Activated CD8-positive, alpha-beta memory T cell treated with anti-CD3 and anti-CD28 coated beads, Interleukin-2, amount 10 ng/mL, durations not matched to agents 7 days and 5 days (primary cell): Measurements from ENCODE around the gene TMEM108. TPM values are rescaled to one million over a fixed set of nuclear protein-coding genes. Genes with fewer than 3 reads are reported as not detected.

Experiments used
- ATAC-seq: fragments of 150-1000 bp; cut with Tn5 transposase; one replicate; pipeline ENCODE4 v1.10.0; 2021; ENCODE audit warnings: moderate library complexity
- CTCF ChIA-PET: fragments of 350-600 bp; sonication (Branson Sonifier 250); formaldehyde crosslinking; loops from one replicate; lab custom pipeline; 2021; ENCODE audit warnings: antibody characterized with exemption; lab: Charles Lee
- DNase-seq: peaks from one replicate; pipeline ENCODE4 v3.0.0-alpha.2; 2020
- H3K27ac Mint-ChIP-seq: one replicate; pipeline ENCODE4 v1.8.0; 2021; ENCODE audit warnings: mild to moderate bottlenecking, mixed read lengths
- H3K27me3 Mint-ChIP-seq: one replicate; pipeline ENCODE4 v1.8.0; 2021; ENCODE audit warnings: mixed read lengths
- H3K36me3 Mint-ChIP-seq: one replicate; pipeline ENCODE4 v1.8.0; 2021; ENCODE audit warnings: mild to moderate bottlenecking, mixed read lengths
- H3K4me1 Mint-ChIP-seq: one replicate; pipeline ENCODE4 v1.8.0; 2021; ENCODE audit warnings: mixed read lengths
- H3K4me3 Mint-ChIP-seq: one replicate; pipeline ENCODE4 v1.8.0; 2021; ENCODE audit warnings: mild to moderate bottlenecking, moderate library complexity, mixed read lengths
- H3K9me3 Mint-ChIP-seq: one replicate; pipeline ENCODE4 v1.8.0; 2022; ENCODE audit warnings: low read depth, mixed read lengths
- total RNA-seq, 2 experiments: library from RNA; stranded (reverse); gene quantifications; one replicate each; pipeline ENCODE4 v1.2.3, GENCODE V29; 2021

TMEM108 gene
- total RNA-seq, 2 experiments from 2014 or later: not detected

DNA sequence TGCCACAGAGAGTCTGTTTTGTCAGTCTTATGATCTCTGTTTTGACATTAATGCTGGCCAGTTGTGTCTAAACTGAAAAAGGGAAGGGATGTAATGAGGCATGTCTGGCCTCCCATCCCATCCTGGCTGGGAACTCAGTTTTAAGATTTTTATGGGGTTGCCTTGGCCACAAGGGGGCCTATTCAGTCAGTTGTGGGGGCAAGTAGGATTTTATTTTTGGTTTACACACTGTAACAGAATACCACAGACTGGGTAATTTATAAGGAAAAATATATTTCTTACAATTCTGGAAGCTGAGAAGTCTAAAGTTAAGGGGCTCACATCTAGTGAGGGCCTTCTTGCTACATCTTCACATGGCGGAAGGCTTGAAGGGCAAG lies 129.8 kb downstream of the TMEM108 start:
- H3K27ac Mint-ChIP-seq: no peak overlapping the region
- H3K4me3 Mint-ChIP-seq: no peak overlapping the region
- no peaks in the 10 kb centered on the region for H3K9me3 Mint-ChIP-seq
- peaks cover 9% of the 10 kb centered on the region for H3K27me3 Mint-ChIP-seq
- DNase-seq: no peak
- CTCF ChIA-PET: no interaction called here
- no peaks in the 10 kb centered on the region for H3K4me1 Mint-ChIP-seq
- H3K36me3 Mint-ChIP-seq: no peaks in the 10 kb centered on the region
- ATAC-seq: no peak

DNA sequence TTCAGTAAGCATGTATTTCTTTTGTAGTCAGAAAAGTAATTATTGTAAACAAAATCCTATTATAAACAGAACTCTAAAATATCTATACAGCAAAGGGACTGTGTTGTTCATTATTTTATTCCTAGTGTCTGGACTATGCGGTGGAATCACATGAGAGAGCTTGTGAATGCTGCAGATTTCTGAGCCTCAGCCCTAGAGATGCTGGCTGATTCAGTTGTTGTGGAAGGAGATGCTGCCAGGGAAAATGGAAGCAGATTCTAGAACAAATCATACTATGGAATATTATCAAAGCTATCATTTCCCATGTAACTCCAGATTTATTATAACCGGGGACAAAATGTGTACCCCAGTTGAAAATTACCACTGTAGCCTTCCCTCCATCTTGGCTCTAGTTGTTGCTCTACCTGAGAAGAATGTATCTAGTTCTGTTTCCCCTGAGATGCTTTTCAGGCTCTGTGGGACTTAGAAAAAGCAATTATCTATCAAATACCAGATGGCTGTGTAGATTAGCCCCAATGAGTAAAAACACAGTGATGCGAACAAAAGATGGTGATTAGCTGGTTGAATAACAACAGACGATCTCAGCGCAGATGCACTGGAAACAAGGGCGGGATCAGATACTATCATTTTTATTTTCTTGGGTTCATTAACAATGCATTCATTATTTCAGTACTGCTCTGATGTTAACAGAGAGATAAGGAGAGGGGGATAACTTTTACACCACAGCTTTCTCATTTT lies 131.3 kb downstream of the TMEM108 start:
- Mint-ChIP-seq H3K4me3 (no peak overlapping the region), H3K4me1 (no peaks in the 10 kb centered on the region), H3K9me3 (no peaks in the 10 kb centered on the region), H3K36me3 (no peaks in the 10 kb centered on the region), H3K27me3 (peaks cover 9% of the 10 kb centered on the region), H3K27ac (no peak overlapping the region)
- CTCF ChIA-PET: no interaction called here
- DNase-seq (no peak), ATAC-seq (no peak)

DNA sequence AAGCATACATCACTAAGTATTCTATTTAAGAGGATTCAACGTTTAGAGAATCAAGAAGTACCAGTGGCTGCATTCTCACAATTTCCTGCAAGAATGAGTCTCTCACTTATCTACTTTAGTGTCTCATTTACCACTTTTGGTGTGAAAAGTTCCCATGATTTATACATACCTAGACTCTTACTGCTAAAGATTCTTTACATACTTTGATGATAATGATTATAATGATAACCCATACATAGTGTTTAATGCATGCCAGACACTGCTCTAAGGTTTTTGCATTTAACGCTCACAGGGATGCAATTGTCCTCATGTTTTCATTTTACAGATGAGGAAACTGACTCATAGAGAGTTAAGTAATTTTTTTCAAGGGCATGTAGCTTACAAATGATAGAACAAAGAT lies 133.6 kb downstream of the TMEM108 start:
- H3K4me1 Mint-ChIP-seq: no peaks in the 10 kb centered on the region
- CTCF ChIA-PET: no interaction called here
- H3K9me3 Mint-ChIP-seq: peaks cover 4% of the 10 kb centered on the region
- no peak for ATAC-seq
- H3K4me3 Mint-ChIP-seq: no peak overlapping the region
- peaks cover 9% of the 10 kb centered on the region for H3K27me3 Mint-ChIP-seq
- no peak for DNase-seq
- H3K36me3 Mint-ChIP-seq: no peaks in the 10 kb centered on the region
- no peak overlapping the region for H3K27ac Mint-ChIP-seq

DNA sequence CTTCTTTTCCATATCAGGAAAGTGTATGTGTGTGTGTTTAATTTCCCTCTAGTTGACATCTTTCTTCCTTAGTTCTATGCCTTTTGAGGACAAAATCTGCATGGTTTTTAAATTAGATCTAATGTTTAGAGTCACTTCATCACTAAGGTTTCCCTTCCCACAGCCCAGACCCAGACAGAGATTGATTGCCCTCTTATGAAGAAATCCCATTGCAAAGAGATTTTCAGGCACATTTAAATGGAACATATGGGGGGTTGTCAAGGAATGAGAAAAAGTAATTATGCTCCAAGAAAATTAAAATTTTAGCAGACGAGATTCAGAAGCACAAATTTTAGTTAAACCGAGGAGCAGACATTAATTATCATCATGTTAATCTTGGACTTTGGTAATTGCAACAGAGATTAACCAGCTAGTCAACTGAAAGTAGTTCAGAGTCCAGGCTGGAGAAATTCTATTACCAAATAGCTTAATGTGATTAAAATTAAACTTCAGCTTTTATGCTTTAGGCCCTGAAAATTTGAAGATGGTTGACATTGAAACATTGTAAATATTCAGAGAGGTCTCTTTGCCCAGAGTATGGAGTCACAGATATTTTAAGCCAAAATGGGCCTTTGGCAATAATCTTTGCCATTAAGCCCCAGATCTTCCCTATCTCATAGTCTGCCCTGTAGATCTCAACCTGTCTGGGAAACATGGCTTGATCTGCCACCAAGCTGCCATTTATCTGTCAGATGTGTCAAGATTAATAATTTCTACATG lies 143.4 kb downstream of the TMEM108 start:
- H3K27ac Mint-ChIP-seq: no peak overlapping the region
- CTCF ChIA-PET: no interaction called here
- ATAC-seq (no peak), DNase-seq (no peak)
- H3K4me1 Mint-ChIP-seq: no peaks in the 10 kb centered on the region
- H3K9me3 Mint-ChIP-seq: no peaks in the 10 kb centered on the region
- H3K36me3 Mint-ChIP-seq: no peaks in the 10 kb centered on the region
- H3K27me3 Mint-ChIP-seq: peaks cover 8% of the 10 kb centered on the region
- H3K4me3 Mint-ChIP-seq: no peak overlapping the region

DNA sequence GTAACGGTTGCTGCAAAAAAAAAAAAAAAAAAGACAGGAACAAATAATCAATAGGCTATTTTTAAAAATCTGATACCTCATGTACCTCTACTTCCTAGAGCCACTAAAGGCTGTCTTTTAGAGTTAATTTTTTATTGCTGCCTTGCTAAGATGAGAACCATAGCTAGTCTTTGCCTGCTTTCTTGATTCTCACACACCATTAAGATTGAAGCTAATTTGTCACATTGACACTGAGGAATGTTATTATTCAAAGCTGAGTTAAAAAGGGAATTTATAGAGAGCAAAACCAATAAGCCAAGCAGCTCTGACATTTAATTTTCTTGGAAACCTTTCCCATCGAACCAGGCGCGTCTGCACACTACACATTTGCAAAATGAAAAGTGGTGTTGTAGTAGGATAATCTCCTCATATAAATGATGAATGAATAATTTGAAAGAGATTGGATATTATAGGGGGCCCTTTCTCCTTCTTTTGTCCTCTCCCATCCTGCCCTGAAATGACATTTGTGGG lies 149.7 kb downstream of the TMEM108 start:
- no peak for DNase-seq

DNA sequence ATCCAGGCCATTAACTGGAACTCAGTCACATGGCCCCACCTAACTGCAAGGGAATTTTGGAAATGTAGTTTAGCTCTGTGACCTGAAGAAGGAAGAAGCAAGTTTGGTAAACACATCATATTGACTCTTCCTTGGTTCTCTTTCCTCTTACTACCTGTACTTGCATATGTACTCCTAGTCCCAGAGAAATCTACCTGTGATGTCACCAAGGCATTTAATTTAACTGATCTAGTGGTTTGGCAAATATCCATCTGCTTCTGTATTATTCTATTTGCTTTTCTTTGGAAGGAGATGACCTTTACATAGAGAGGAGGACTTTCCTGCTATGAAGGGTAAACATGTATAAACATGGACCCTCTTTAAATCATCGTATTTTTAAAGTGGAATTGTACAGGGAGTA lies 150.8 kb downstream of the TMEM108 start:
- Mint-ChIP-seq H3K27me3 (peaks cover 18% of the 10 kb centered on the region), H3K4me3 (no peak overlapping the region), H3K4me1 (no peaks in the 10 kb centered on the region), H3K9me3 (no peaks in the 10 kb centered on the region), H3K27ac (no peak overlapping the region), H3K36me3 (no peaks in the 10 kb centered on the region)
- no peak for DNase-seq
- no peak for ATAC-seq
- CTCF ChIA-PET: no interaction called here

More for the DNA sequence above, 149.7 kb downstream of the TMEM108 start:
- Mint-ChIP-seq H3K9me3 (no peaks in the 10 kb centered on the region), H3K27ac (no peak overlapping the region), H3K4me1 (no peaks in the 10 kb centered on the region), H3K27me3 (peaks cover 19% of the 10 kb centered on the region), H3K4me3 (no peak overlapping the region), H3K36me3 (no peaks in the 10 kb centered on the region)
- ATAC-seq: no peak
- CTCF ChIA-PET: interaction anchor here (1.2 kb wide), 1 partner anchor 26 kb away, joined by 3 read pairs; no protein-coding TSS in a partner anchor

DNA sequence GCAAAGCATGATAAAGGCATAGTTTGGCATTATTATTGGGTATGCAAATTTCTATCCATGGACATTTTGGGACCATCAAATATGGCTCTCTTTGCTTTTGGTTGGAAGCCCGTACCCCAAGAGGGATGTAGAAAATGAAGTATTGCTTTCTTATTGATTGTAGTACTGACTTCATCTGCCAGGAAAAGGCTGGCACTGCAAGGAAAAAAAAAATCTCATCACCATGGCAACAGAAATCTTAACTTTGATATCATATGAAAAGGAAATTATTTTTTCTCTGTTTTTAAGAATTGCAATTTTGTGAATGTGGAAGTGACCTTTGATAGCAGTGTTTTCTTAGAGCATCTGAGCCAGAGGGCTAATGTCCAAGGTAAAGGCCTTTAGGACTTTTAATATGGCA lies 151.7 kb downstream of the TMEM108 start:
- no peak overlapping the region for H3K27ac Mint-ChIP-seq
- ATAC-seq (no peak), DNase-seq (no peak)
- peaks cover 16% of the 10 kb centered on the region for H3K27me3 Mint-ChIP-seq
- H3K4me1 Mint-ChIP-seq: no peaks in the 10 kb centered on the region
- H3K4me3 Mint-ChIP-seq: no peak overlapping the region
- no peaks in the 10 kb centered on the region for H3K9me3 Mint-ChIP-seq
- H3K36me3 Mint-ChIP-seq: no peaks in the 10 kb centered on the region
- CTCF ChIA-PET: no interaction called here

DNA sequence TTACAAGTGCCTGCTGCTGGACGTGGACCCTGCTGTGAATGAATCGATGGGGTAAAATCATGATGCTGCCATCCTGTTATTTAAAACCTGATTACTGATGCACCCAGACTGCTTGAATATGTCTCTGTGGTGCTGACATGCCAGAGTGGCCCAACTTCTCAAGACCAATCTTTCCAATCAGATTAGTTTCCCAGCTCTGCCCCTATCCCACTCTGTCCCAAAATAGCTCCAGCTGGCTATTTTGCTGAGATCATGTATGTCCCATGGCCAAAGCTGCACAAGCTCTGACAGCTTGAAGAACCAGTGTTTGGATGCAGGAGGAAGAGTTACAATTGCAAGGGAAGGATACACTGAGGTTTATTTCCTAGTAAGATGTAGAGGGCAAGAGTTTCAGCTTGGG lies 153.6 kb downstream of the TMEM108 start:
- Mint-ChIP-seq H3K4me3 (no peak overlapping the region), H3K9me3 (no peaks in the 10 kb centered on the region), H3K27ac (no peak overlapping the region), H3K4me1 (no peaks in the 10 kb centered on the region), H3K36me3 (no peaks in the 10 kb centered on the region), H3K27me3 (peaks cover 13% of the 10 kb centered on the region)
- DNase-seq: no peak
- CTCF ChIA-PET: no interaction called here
- ATAC-seq: no peak

DNA sequence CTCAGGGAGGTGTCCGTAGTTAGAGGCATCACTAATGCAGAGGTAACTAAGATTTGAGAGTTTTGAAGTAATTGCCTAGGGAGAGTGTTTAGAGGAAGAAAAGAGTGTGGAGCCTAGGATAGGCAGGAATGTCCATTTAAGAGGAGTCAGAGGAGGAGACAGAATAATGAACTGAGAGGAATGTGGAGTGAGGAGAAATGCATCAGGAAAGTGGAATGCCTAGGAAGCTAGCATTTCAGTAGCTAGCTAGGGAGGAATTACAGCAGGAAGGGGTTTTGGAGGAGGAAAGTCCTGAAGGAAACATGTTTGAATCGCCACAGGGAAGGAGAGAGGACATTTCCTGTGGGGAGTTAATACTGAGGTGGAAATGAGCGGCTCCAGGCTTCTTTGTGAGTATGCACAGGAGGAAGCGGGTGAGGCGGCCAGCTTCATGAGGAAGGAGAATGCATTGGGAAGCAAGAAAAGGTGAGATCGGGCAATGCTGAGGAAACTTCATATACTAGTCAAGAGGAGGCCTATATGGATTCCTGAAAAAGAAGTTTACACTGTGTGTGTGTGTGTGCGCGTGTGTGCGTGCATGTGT lies 154.3 kb downstream of the TMEM108 start:
- no peaks in the 10 kb centered on the region for H3K36me3 Mint-ChIP-seq
- no peak overlapping the region for H3K27ac Mint-ChIP-seq
- no peaks in the 10 kb centered on the region for H3K4me1 Mint-ChIP-seq
- H3K9me3 Mint-ChIP-seq: no peaks in the 10 kb centered on the region
- DNase-seq (no peak), ATAC-seq (no peak)
- H3K4me3 Mint-ChIP-seq: no peak overlapping the region
- peaks cover 13% of the 10 kb centered on the region for H3K27me3 Mint-ChIP-seq
- CTCF ChIA-PET: no interaction called here

DNA sequence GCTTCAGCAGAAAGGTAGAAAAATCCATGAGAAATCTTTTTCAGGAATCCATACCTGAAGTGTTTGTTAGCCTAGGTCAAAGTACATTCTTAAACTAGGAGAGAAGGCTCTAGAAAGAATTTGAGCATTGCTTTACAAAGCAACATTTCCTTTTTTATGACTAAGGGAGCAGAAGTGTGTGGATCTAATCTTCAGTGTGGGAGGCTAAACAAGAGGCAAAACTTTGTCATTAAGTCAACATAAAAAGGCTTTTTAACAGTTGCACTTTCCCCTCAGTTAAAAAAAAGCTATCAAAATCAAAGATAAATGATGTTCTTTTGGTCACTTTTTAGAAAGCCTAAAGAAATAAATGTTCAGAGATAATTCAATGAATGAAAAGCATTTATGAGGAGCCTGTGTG lies 154.8 kb downstream of the TMEM108 start:
- H3K36me3 Mint-ChIP-seq: no peaks in the 10 kb centered on the region
- no peaks in the 10 kb centered on the region for H3K4me1 Mint-ChIP-seq
- DNase-seq: no peak
- no peak overlapping the region for H3K4me3 Mint-ChIP-seq
- no peaks in the 10 kb centered on the region for H3K9me3 Mint-ChIP-seq
- no peak overlapping the region for H3K27ac Mint-ChIP-seq
- H3K27me3 Mint-ChIP-seq: peaks cover 13% of the 10 kb centered on the region
- CTCF ChIA-PET: no interaction called here
- ATAC-seq: no peak

DNA sequence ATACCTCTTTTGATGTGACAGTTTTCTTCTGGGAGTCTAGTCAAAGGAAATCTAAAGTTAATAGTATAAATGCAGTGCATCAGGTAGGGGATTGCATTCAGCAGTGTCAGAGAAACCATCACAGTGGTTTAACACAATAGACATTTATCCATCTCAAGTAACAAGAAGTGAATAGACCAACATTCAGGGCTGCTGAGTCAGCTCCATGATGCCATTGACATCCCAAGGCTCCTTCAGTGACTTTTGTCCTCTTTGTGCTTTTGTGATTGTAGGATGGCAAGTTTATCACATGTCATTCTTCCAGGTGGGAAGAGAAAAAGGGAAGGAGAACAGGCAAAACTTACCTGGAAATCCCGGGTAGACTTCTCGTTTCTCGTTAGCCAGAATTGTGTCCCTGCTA lies 158.3 kb downstream of the TMEM108 start:
- Mint-ChIP-seq H3K27ac (no peak overlapping the region), H3K27me3 (peaks cover 7% of the 10 kb centered on the region), H3K36me3 (no peaks in the 10 kb centered on the region), H3K9me3 (peaks cover under 1% of the 10 kb centered on the region), H3K4me3 (no peak overlapping the region), H3K4me1 (no peaks in the 10 kb centered on the region)
- ATAC-seq: no peak
- DNase-seq: no peak
- CTCF ChIA-PET: no interaction called here

DNA sequence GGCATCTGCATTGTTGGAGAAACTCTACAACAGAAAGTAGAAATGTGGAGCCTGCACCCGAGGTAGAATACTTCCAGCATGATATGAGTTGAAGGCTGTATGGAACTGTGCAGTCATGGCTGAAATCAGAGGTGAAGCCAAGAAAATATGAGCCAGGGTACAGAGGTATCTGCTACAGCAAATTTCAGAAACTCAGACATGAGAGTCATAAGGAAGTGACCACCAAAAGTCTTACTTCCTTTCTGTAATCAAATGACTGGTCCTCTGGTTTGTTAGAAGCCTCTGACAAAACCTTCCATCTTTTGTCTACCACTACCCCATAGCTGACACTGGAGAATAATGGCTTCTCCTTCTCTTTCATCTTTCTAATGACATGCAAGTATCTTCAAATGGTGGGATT lies 159.4 kb downstream of the TMEM108 start:
- ATAC-seq: no peak

DNA sequence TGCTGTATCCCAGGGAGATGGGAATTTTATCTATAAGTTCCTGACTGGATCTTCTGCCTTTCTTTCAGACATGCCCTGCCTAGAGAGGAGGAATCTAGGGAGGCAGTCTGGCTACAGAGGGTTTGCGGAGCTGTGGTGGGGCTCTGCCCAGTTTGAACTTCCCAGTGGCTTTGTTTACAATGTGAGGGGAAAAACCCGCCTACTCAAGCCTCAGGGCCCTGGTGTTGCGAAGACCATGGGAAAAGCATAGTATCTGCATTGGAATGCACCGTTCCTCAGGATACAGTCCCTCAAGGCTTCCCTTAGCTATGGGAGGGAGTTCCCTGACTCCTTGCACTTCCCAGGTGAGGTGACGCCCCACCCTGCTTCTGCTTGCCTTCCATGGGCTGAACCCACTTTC lies 168.7 kb downstream of the TMEM108 start:
- Mint-ChIP-seq H3K4me3 (no peak overlapping the region), H3K27ac (no peak overlapping the region), H3K4me1 (peaks cover 18% of the 10 kb centered on the region), H3K36me3 (no peaks in the 10 kb centered on the region), H3K9me3 (no peaks in the 10 kb centered on the region), H3K27me3 (peaks cover 11% of the 10 kb centered on the region)
- DNase-seq: no peak
- ATAC-seq: no peak
- CTCF ChIA-PET: no interaction called here

More for the DNA sequence above, 159.4 kb downstream of the TMEM108 start:
- no peaks in the 10 kb centered on the region for H3K4me1 Mint-ChIP-seq
- no peaks in the 10 kb centered on the region for H3K36me3 Mint-ChIP-seq
- DNase-seq: no peak
- CTCF ChIA-PET: no interaction called here
- peaks cover 3% of the 10 kb centered on the region for H3K27me3 Mint-ChIP-seq
- H3K4me3 Mint-ChIP-seq: no peak overlapping the region
- H3K9me3 Mint-ChIP-seq: peaks cover 5% of the 10 kb centered on the region
- H3K27ac Mint-ChIP-seq: no peak overlapping the region
